Measurements from ENCODE around the gene HTATIP2. TPM values are rescaled to one million over a fixed set of nuclear protein-coding genes. Genes with fewer than 3 reads are reported as not detected.

The HTATIP2 gene
- total and polyA plus RNA-seq, 8 donors: 3.0 to 67.7 (median 4.6) TPM

DNA sequence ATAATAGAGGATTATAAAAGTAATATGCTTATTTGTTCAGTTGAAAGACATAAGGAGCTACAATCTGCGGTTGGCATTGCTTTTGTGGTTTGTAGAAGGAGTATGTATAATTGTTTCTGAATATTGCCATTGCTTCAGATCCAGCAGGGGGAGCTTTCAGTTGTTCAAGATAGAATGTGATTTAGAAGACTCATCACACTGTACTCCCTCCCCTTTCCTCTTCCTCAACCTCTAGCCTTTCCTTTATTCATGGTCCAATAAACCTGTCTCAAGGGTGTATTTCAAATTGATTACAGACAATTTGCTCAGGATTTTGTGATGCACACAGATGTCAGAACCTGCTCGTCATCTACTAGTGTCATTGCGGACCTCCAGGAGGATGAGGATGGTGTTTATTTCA, 33.8 kb downstream of the HTATIP2 start:
- intact Hi-C loops (cut with DNase I): no loop called here
- TF ChIP-seq, protein P1, sequence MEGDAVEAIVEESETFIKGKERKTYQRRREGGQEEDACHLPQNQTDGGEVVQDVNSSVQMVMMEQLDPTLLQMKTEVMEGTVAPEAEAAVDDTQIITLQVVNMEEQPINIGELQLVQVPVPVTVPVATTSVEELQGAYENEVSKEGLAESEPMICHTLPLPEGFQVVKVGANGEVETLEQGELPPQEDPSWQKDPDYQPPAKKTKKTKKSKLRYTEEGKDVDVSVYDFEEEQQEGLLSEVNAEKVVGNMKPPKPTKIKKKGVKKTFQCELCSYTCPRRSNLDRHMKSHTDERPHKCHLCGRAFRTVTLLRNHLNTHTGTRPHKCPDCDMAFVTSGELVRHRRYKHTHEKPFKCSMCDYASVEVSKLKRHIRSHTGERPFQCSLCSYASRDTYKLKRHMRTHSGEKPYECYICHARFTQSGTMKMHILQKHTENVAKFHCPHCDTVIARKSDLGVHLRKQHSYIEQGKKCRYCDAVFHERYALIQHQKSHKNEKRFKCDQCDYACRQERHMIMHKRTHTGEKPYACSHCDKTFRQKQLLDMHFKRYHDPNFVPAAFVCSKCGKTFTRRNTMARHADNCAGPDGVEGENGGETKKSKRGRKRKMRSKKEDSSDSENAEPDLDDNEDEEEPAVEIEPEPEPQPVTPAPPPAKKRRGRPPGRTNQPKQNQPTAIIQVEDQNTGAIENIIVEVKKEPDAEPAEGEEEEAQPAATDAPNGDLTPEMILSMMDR (IDR thresholded peaks at IDR 0.05): peak; percentile 13 to 46
- peak; percentile 56 for ATAC-seq
- Histone ChIP-seq H3K4me3 (no peak overlapping the region), H3K27me3 (no peaks in the 10 kb centered on the region), H3K27ac (no peak overlapping the region), H3K9me3 (no peaks in the 10 kb centered on the region), H3K4me1 (no peaks in the 10 kb centered on the region), H3K36me3 (peaks cover 0 to 46% of the 10 kb centered on the region in 2 donors)
- no peak for DNase-seq

DNA sequence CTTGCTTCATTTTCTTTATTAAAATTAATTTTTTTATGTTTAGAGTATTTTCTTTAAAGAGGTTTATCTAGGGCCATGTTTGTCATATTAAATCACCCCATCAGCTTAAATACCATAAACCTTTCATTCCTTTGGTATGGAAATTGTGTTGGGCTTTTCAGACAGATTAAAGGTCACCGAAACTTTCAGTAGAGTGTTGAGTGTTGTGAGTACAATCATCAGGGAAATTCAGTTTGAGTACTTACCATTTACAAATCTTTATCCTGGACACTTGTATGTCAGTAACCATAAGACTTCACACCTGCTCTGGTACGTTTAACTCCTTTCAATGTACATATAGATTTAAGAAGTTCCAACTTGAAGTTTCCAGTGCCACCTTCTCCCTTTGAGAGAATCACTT, 36.0 kb downstream of the HTATIP2 start:
- TF ChIP-seq, protein P1 (IDR thresholded peaks at IDR 0.05): no peak
- no peaks in the 10 kb centered on the region for H3K27me3 ChIP-seq
- intact Hi-C loops (cut with DNase I): no loop called here
- no peaks in the 10 kb centered on the region for H3K9me3 ChIP-seq
- ATAC-seq (no peak), DNase-seq (no peak)
- H3K27ac ChIP-seq: no peak overlapping the region
- H3K36me3 ChIP-seq: peaks cover 0 to 59% of the 10 kb centered on the region in 2 donors
- no peaks in the 10 kb centered on the region for H3K4me1 ChIP-seq
- no peak overlapping the region for H3K4me3 ChIP-seq

DNA sequence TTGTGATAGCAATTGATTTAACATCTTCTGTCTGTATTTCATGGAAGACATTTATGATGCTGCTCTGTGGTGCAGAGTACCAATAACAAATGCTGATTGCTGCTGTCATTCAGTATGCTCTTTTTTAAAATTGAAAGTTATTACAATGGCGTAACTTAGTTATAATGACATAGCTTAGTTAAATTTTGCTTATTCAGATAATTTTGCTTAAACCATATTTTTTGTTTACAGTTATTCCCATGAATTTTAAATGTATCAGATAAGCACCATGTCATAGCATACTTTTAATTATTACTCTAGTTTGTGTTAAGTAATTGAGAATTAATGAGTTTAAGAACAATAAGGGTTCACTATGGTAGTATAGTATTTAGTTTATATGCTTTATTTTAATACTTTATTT, 39.5 kb downstream of the HTATIP2 start:
- H3K27me3 ChIP-seq: no peaks in the 10 kb centered on the region
- ATAC-seq (no peak), DNase-seq (no peak)
- H3K36me3 ChIP-seq: peaks cover 0 to 64% of the 10 kb centered on the region in 2 donors
- no peak overlapping the region for H3K27ac ChIP-seq
- intact Hi-C loops (cut with DNase I): no loop called here
- H3K4me3 ChIP-seq: no peak overlapping the region
- TF ChIP-seq, protein P1 (IDR thresholded peaks at IDR 0.05): no peak
- H3K4me1 ChIP-seq: no peaks in the 10 kb centered on the region
- no peaks in the 10 kb centered on the region for H3K9me3 ChIP-seq

DNA sequence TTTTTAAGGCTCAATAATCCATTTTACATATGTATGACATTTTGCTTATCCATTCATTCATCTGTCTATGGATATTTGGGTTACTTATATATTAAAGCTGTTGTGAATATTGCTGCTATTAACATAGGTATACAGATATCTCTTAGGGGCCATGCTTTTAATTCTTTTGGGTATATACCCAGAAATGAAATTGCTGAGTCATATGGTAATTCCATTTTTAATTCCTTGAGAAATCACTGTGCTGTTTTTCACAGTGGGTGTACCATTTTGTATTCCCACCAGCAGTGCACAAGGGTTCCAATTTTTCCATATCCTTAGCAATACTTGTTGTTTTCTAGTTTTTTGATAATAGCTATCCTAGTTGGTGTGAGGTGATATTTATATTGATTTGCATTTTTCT, 43.0 kb downstream of the HTATIP2 start:
- DNase-seq (no peak), ATAC-seq (no peak)
- intact Hi-C loops (cut with DNase I): no loop called here
- TF ChIP-seq, protein P1 (IDR thresholded peaks at IDR 0.05): no peak
- Histone ChIP-seq H3K27ac (no peak overlapping the region), H3K9me3 (no peaks in the 10 kb centered on the region), H3K27me3 (no peaks in the 10 kb centered on the region), H3K4me1 (no peaks in the 10 kb centered on the region), H3K4me3 (no peak overlapping the region), H3K36me3 (peaks cover 0 to 69% of the 10 kb centered on the region in 2 donors)

DNA sequence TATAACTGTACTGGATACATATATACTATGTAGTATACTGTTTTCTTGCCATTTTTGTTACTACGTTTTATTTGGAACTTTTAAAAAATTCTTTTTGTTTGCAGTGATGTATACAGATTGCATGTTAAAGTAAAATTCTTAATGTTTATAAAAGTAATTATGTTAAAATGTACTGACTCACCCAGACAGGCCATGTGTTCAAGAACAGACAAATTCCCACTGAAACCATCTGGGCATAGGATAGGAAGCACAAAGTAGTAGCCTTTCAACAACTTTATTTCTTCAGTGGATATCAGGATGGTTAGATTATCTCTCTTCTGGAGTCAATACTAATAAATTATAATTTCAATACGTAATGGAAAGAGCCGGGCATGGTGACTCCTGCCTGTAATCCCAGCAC, 43.8 kb downstream of the HTATIP2 start:
- intact Hi-C loops (cut with DNase I): no loop called here
- Histone ChIP-seq H3K4me3 (no peak overlapping the region), H3K4me1 (no peaks in the 10 kb centered on the region), H3K9me3 (no peaks in the 10 kb centered on the region), H3K27me3 (no peaks in the 10 kb centered on the region), H3K36me3 (peaks cover 0 to 62% of the 10 kb centered on the region in 2 donors), H3K27ac (no peak overlapping the region)
- TF ChIP-seq, protein P1 (IDR thresholded peaks at IDR 0.05): no peak
- ATAC-seq: no peak
- no peak for DNase-seq

Measured in left lung (tissue), 10 donors.